Measurements from ENCODE around the gene TRMT61A. TPM values are rescaled to one million over a fixed set of nuclear protein-coding genes. Genes with fewer than 3 reads are reported as not detected.

The TRMT61A gene
- total RNA-seq, 1 donor from 2014 or later = 5.6 TPM

DNA sequence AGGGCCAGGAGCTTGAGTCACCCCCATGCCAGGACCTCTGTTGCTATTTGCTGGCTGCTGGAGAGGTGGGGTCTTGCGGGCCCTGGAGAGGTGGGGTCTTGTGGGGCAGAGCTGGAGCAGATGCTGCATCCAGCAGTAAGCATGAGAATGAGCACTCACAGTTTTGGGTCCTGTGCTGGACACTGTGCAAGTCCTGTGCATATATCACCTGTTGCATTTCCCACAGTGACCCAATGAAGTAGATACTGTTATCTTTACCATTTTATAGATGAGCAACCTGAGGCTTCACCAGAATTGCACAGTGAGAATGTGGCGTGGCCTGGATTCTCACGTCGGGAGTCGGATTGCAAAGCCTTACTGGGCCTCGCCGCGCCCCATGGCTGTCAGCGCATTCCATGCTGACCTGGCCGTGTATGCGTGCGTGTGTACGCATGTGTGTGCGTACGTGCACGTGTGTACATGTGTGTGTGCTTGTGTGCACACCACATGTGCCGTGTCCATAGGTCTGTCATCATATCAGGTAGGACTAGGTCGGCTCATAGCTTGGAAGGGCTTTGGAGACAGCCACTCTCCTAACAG lies 45.8 kb downstream of the TRMT61A start:
- ATAC-seq (no peak), DNase-seq (ENCODE audit: missing footprints) (no peak)
- intact Hi-C loops (cut with DNase I) = loop anchor here (5.0 kb wide), 2 partner anchors 53 to 408 kb away; partner anchors contain the start of gene KLC1

DNA sequence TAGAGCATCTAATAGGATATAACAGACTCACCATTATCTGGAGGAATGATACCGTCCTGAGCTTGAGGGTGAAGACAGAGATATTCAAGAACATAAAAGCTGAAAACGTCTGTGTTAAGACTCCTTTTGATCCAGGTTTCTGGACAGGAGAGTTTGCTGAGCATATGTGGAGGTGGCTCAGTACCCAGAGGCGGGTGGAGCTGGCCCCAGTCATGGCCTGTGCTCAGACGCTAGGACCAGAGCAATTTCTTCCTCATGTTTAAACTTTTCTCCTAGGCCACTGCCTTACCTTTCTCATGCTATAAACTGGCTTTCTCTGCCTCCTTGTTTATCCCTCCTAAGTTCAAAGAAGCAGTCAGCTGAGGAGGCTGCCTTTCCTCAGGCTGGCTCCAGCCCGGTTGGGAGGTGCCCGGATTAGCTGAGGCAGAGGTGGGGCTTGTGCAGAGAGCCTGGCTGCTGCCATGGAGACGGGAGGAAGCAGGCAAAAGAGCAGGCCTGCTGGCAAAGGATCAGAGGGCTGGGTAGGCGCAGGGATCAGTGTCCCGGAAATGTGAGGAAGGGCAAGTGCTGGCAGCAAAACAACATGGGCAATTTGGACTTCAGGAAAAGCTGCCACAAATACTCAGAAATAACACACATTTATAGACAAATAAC lies 47.5 kb downstream of the TRMT61A start:
- intact Hi-C loops (cut with DNase I) = loop anchor here (5.0 kb wide), 1 partner anchor 51 kb away; the partner anchor contains the start of gene KLC1
- DNase-seq (ENCODE audit: missing footprints) (peak; percentile 91), ATAC-seq (peak; percentile 96)

DNA sequence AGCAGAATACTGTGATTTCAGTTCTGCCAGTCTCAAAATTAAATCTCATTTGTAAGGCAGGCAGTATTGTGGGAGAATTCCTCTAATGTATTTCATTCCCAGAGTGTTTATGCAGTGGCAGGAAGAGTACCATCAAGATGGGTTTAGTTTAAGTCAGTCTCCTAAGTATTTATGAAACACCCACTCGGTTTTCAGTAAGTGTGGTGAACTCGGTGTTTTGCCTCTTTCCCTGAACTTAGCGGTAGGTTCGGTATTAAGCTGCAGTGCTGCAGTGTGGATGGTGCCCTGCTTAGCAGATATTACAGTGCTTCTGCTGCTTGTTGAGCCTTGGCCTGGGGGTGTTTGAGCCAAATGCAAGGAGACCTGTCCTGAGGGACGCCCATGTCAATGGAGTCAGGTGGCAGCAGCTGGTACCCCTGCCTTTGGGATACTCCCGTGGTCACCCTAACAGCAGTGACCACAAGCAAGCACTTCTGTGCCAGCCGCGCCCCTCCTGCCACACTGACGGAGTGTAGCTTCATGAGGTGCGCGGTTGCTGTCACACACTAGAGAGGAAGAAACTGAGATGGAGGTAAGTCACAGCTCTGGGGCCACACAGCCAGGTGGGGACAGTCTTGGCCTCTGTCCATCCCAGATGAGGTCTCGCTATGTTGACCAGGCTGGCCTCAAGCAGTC lies 49.5 kb downstream of the TRMT61A start:
- intact Hi-C loops (cut with DNase I) = loop anchor here (5.0 kb wide), 1 partner anchor 49 kb away; the partner anchor contains the start of gene KLC1
- DNase-seq (ENCODE audit: missing footprints) (no peak), ATAC-seq (no peak)

DNA sequence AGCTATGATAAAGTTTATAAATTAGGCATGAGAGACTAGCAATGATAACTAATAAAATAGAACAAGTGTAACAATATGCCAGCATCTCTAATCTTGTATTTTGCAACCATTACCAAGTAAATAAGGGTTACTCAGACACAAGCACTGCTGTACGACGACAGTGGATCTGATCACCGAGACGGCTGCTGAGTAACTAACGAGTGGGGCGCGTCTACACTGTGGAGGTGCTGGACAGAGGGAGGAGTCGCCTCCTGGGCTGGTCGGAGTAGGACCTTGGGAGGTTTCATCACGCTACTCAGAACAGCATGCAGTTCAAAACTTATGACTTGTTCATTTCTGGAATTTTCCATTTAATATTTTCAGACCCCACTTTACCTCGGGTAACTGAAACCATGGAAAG lies 52.2 kb downstream of the TRMT61A start:
- DNase-seq (ENCODE audit: missing footprints) (no peak), ATAC-seq (no peak)
- intact Hi-C loops (cut with DNase I) = no loop called here

DNA sequence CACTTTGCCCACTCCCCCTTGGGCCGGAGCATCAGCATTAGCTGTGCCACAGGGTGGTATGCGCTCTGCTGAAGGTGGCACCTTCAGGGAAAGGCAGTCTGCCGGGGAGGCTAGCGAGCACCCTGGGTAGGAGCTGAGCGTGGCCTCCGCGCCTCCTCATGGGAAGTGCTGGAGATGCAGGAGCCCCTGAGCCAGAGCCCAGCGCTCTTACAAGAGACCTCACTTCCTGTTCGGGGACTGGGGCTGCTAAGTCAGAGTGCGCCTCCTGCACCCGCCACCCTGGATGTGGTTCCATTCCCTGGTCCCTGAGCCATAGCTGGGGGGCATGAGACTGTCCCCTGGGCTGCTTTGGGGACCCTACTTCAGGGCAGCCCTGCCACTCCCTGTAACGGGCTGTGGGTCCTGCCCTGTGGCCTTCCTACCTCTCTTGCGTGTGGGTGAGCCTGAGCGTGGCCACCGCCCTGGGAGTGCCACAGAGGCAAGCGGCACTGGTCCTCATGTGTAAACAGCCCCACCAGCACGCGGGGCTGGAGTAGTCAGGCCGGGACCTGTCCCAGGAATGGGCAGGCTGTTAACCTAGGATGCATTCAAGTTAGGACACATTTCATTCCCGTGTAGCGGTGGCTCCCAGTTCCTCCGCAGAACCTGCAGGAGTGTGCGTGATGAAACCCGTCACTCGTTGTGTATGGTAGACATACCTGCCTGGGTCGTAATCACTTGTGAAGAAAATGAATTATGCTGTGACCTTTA lies 53.1 kb downstream of the TRMT61A start:
- intact Hi-C loops (cut with DNase I) = no loop called here
- DNase-seq (ENCODE audit: missing footprints) (no peak), ATAC-seq (no peak)

DNA sequence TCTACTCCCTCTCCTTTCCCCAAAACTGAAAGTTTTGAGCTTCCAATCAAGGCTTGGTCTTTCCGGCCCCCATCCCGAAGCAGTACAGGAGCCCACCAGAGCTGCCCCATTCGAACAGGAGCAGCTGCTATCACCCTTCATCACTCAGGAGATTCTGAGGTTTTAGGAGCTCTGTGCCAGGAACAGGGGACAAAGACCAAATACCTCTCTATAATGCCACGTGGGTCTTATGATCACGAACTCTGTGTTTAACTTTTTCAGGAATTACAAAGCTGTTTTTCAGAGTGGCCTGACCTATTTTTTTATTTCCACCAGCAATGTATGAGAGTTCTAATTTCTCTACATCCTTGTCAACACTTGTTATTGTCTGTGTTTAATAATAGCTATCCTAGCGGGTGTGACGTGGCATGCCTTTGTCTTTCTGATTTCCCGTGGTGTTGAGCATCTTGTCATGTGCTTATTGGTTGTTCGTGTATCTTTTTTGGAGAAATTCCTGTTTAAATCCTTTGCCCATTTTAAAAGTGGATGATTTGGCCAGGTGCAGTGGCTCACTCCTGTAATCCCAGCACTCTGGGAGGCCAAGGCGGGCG lies 55.4 kb downstream of the TRMT61A start:
- intact Hi-C loops (cut with DNase I) = no loop called here
- no peak for DNase-seq (ENCODE audit: missing footprints)
- ATAC-seq = no peak

Other genes starting within 250 kb of the TRMT61A start
- gene EIF5, start 195.0 kb upstream of the TRMT61A start, total RNA-seq = 252 TPM
- 123 TPM for gene MARK3, start 143.8 kb upstream of the TRMT61A start, total RNA-seq
- 577 TPM for gene CKB, start 6.4 kb upstream of the TRMT61A start, total RNA-seq
- gene BAG5, start 33.5 kb downstream of the TRMT61A start, total RNA-seq = 16.1 TPM
- gene COA8, start 33.8 kb downstream of the TRMT61A start, total RNA-seq = 49.3 TPM
- gene KLC1, start 100.0 kb downstream of the TRMT61A start, total RNA-seq = 151 TPM
- gene XRCC3, start 186.3 kb downstream of the TRMT61A start, total RNA-seq = 2.8 TPM
- 46.9 TPM for gene ZFYVE21, start 186.6 kb downstream of the TRMT61A start, total RNA-seq